HCT116 (cell line): ENCODE results near the gene STK32C.

Experiments
- EGR1 ChIP-seq: IDR thresholded peaks from 2 replicates; pipeline ENCODE4 v1.6.1; 2012; ENCODE audit warnings: low read depth
- POLR2A ChIP-seq: IDR thresholded peaks from 2 replicates; pipeline ENCODE4 v1.7.0; 2011; ENCODE audit warnings: borderline replicate concordance; ENCODE audit not compliant: insufficient read depth, insufficient read length; ENCODE audit errors: extremely low read depth
- POLR2AphosphoS5 ChIP-seq: IDR thresholded peaks from 2 replicates; pipeline ENCODE4 v1.6.1; 2011; ENCODE audit warnings: mild to moderate bottlenecking, low read depth, low read length, moderate library complexity
- ZNF274 ChIP-seq: fragments of 200-500 bp; sonication (Bioruptor generic); IDR thresholded peaks from 2 replicates; pipeline ENCODE4 v1.6.1; 2014; ENCODE audit warnings: mild to moderate bottlenecking, low read depth, low read length, inconsistent platforms
- TF ChIP-seq, protein P1 (sequence below), 3 experiments: fragments of 200-600 bp in 1 of 3; sonication (generic) in 1 of 3; IDR thresholded peaks in 2 of 3; conservative IDR thresholded peaks in 1 of 3; 2 replicates each; pipeline ENCODE4 v1.5.1; 2012 to 2017; ENCODE audit warnings: low read depth in 2 of 3, low read length in 2 of 3, antibody characterized with exemption in 1 of 3, borderline replicate concordance in 1 of 3, control low read depth in 1 of 3, mild to moderate bottlenecking in 1 of 3, mixed read lengths in 1 of 3, mixed run types in 1 of 3, moderate library complexity in 1 of 3; ENCODE audit not compliant: insufficient read depth in 1 of 3
- TF ChIP-seq, protein P2 (sequence below): IDR thresholded peaks from 2 replicates; pipeline ENCODE4 v1.6.1; 2012

DNA sequence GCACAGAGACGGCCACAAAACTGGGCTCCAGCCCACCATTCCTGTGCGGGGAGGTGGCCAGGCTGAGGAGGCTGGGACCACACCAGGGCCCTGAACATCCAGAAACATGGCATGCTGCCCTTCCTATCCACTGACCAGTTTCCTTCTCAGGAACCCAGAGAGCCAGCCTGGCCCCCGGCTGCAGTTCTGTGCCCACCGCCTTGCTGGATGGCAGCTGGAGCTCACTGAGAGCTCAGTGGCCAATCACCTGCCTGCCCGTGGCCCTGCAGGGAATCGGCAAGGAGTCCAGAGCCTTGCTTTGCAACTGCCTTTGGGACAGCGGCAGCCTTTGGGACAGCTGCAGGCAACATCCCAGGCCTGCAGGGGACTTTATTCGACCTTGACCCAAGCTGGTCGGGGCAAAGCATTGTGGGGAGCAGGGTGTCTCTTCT is 30.4 kb downstream of the STK32C start:
- TF ChIP-seq ZNF274 = no peak
- TF ChIP-seq, protein P1, sequence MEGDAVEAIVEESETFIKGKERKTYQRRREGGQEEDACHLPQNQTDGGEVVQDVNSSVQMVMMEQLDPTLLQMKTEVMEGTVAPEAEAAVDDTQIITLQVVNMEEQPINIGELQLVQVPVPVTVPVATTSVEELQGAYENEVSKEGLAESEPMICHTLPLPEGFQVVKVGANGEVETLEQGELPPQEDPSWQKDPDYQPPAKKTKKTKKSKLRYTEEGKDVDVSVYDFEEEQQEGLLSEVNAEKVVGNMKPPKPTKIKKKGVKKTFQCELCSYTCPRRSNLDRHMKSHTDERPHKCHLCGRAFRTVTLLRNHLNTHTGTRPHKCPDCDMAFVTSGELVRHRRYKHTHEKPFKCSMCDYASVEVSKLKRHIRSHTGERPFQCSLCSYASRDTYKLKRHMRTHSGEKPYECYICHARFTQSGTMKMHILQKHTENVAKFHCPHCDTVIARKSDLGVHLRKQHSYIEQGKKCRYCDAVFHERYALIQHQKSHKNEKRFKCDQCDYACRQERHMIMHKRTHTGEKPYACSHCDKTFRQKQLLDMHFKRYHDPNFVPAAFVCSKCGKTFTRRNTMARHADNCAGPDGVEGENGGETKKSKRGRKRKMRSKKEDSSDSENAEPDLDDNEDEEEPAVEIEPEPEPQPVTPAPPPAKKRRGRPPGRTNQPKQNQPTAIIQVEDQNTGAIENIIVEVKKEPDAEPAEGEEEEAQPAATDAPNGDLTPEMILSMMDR (IDR thresholded peaks at IDR 0.05 in 2 of 3, conservative IDR thresholded peaks at IDR 0.05 in 1 of 3; ENCODE audit: borderline replicate concordance in 1 of 3, insufficient read depth in 1 of 3, low read depth in 2 of 3, low read length in 2 of 3) = no peak
- no peak for TF ChIP-seq POLR2A
- TF ChIP-seq, protein P2, sequence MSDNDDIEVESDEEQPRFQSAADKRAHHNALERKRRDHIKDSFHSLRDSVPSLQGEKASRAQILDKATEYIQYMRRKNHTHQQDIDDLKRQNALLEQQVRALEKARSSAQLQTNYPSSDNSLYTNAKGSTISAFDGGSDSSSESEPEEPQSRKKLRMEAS = no peak
- no peak for TF ChIP-seq POLR2AphosphoS5
- no peak for TF ChIP-seq EGR1
